ENCODE data around the gene GPR78.

- TF ChIP-seq POLR2A (IDR thresholded peaks at IDR 0.05; ENCODE audit: low read length) (no peak), GATA1 (IDR thresholded peaks at IDR 0.05; ENCODE audit: low read depth, low read length) (no peak)
Observed at GRCh38 chr4:8538703-8539567, 41.3 kb upstream of the GPR78 start.
